ENCODE results near the gene EML1.

DNA sequence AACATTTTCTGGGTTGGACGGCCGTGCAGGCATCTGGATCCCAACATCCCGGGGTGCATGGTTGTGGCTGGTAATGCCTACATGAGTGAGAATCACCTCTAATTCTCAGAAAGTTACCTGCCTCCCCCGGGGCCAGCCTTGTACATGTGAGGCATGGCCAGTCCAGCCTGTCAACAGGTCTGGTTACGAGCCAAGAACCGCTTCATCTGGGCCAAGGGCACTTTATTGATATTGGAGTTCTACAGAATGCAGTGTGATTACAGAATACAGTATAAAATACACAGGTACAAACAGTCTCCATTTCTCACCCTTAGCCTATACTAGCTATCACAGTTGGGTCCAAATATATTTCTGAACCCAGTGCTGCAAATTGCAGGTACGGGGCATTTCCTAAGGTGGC is 187.1 kb downstream of the EML1 start:
- TF ChIP-seq, protein P1, sequence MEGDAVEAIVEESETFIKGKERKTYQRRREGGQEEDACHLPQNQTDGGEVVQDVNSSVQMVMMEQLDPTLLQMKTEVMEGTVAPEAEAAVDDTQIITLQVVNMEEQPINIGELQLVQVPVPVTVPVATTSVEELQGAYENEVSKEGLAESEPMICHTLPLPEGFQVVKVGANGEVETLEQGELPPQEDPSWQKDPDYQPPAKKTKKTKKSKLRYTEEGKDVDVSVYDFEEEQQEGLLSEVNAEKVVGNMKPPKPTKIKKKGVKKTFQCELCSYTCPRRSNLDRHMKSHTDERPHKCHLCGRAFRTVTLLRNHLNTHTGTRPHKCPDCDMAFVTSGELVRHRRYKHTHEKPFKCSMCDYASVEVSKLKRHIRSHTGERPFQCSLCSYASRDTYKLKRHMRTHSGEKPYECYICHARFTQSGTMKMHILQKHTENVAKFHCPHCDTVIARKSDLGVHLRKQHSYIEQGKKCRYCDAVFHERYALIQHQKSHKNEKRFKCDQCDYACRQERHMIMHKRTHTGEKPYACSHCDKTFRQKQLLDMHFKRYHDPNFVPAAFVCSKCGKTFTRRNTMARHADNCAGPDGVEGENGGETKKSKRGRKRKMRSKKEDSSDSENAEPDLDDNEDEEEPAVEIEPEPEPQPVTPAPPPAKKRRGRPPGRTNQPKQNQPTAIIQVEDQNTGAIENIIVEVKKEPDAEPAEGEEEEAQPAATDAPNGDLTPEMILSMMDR (IDR thresholded peaks at IDR 0.05), result no peak
- no peak for TF ChIP-seq POLR2A (IDR thresholded peaks at IDR 0.05)
